Esophagus squamous epithelium (tissue), 5 donors: ENCODE measurements around the gene BRIP1. TPM values are rescaled to one million over a fixed set of nuclear protein-coding genes. Genes with fewer than 3 reads are reported as not detected.

Experiments used
- DNase-seq: peaks from one replicate; lab custom pipeline; 2025; lab: John Stamatoyannopoulos, UW
- H3K27ac ChIP-seq, 4 donors: fragments of 200-600 bp; sonication (generic); one replicate each; pipeline ENCODE4 v1.5.1; 2016 to 2019; ENCODE audit warnings: mild to moderate bottlenecking in 1 of 4
- H3K27me3 ChIP-seq, 4 donors: fragments of 200-600 bp; sonication (generic); 1 replicate in 3 of 4; 2 replicates in 1 of 4; pipeline versions ENCODE4 v1.5.1 to v1.6.0; 2017 to 2021; ENCODE audit warnings: antibody characterized with exemption in 1 of 4
- H3K36me3 ChIP-seq, 3 donors: fragments of 200-600 bp; sonication (generic); one replicate each; pipeline ENCODE4 v1.5.1; 2016 to 2019
- H3K4me1 ChIP-seq, 3 donors: fragments of 200-600 bp; sonication (generic); one replicate each; pipeline ENCODE4 v1.5.1; 2017 to 2019
- H3K4me3 ChIP-seq, 4 donors: fragments of 200-600 bp; sonication (generic); 1 replicate in 3 of 4; 2 replicates in 1 of 4; pipeline ENCODE4 v1.5.1; 2016 to 2019; ENCODE audit warnings: mild to moderate bottlenecking in 2 of 4, moderate library complexity in 1 of 4
- H3K9me3 ChIP-seq, 3 donors: fragments of 200-600 bp; sonication (generic); one replicate each; pipeline ENCODE4 v1.5.1; 2016 to 2019
- POLR2A ChIP-seq, 4 donors: fragments of 450-650 bp; IDR thresholded peaks; one replicate each; pipeline ENCODE4 v1.6.1; 2017; ENCODE audit warnings: antibody characterized with exemption in 4 of 4, mild to moderate bottlenecking in 4 of 4, moderate library complexity in 3 of 4
- WGBS, 2 donors: methylation state at CpG; one replicate each; pipeline ENCODE4 v1.1.5; 2018; 5-methylcytosine and 5-hydroxymethylcytosine counted together
- intact Hi-C: fragments of 100-400 bp; cut with DNase I; formaldehyde crosslinking; loops from one replicate; pipeline ENCODE4 v1.15.0; 2022
- total RNA-seq, 4 donors: library from RNA; depleted of rRNA; stranded (reverse); fragments of >200 nt; gene quantifications; one replicate each; pipeline ENCODE4 v1.1.0, GENCODE V29; 2016
- TF ChIP-seq, protein P1 (sequence below), 6 experiments: fragments of 450-650 bp in 4 of 6; fragments of 200-600 bp in 2 of 6; sonication (generic) in 2 of 6; IDR thresholded peaks; one replicate each; pipeline ENCODE4 v1.5.1; 2016 to 2019; ENCODE audit warnings: antibody characterized with exemption in 6 of 6, mild to moderate bottlenecking in 4 of 6, moderate library complexity in 4 of 6
- donor health status: DM: yes; HTN: yes; CAD: no.

BRIP1 gene
- total RNA-seq, 4 donors from 2014 or later, result 1.6 to 7.0 (median 3.2) TPM

DNA sequence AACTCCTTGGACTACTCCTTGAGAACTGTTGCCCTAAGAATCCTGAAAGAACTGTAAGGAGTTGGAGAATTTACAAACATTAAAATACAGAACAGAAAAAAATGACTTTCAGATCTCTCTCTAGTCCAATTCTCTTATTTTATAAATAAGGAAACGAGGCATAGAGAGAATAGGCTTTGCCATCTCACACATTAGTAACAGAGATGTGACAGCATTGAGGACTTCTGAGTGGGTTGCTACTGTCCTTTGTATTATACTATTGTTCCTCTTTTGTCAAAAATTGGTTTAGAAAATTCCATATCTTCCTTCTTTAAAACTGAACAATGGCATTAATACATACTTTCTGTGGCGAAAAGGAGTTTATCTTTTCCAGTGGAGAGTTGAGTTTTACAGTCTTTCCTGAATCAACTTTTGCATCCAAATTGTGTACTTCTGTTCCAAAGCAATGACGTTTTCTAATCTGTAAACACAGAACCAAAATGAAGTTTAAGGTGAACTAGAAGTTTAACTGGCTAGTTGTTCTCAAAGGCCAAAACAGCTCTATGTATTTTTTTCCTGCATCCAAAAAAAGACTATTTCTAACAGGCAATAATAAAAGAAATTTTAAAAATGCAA lies 16.5 kb downstream of the BRIP1 start:
- H3K27me3 ChIP-seq, result no peaks in the 10 kb centered on the region
- TF ChIP-seq POLR2A (IDR thresholded peaks at IDR 0.05), result no peak
- TF ChIP-seq, protein P1, sequence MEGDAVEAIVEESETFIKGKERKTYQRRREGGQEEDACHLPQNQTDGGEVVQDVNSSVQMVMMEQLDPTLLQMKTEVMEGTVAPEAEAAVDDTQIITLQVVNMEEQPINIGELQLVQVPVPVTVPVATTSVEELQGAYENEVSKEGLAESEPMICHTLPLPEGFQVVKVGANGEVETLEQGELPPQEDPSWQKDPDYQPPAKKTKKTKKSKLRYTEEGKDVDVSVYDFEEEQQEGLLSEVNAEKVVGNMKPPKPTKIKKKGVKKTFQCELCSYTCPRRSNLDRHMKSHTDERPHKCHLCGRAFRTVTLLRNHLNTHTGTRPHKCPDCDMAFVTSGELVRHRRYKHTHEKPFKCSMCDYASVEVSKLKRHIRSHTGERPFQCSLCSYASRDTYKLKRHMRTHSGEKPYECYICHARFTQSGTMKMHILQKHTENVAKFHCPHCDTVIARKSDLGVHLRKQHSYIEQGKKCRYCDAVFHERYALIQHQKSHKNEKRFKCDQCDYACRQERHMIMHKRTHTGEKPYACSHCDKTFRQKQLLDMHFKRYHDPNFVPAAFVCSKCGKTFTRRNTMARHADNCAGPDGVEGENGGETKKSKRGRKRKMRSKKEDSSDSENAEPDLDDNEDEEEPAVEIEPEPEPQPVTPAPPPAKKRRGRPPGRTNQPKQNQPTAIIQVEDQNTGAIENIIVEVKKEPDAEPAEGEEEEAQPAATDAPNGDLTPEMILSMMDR (IDR thresholded peaks at IDR 0.05), result no peak
- no peak for DNase-seq

DNA sequence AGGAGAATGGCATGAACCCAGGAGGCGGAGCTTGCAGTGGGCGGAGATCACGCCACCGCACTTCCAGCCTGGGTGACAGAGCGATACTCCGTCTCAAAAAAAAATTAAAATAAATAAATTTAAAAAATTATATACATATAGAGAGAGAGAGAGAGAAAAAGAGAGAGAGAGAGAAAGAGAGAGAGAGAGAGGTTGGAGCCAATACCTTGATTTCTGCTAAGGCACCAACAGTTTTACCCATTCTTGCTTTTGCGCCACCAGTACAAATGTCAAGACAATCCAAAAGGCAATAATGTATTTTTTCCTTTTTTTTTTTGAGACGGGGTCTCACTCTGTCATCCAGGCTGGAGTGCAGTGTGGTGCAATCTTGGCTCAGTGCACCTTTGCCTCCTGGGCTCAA lies 17.2 kb downstream of the BRIP1 start:
- H3K27me3 ChIP-seq, result no peaks in the 10 kb centered on the region
- intact Hi-C loops, result no loop called here
- no peaks in the 10 kb centered on the region for H3K36me3 ChIP-seq
- TF ChIP-seq, protein P1 (IDR thresholded peaks at IDR 0.05), result no peak
- TF ChIP-seq POLR2A (IDR thresholded peaks at IDR 0.05), result no peak
- WGBS, 2 donors, result 96 to 99% methylated on average over 8 of the region's 8 CpGs
- no peak overlapping the region for H3K27ac ChIP-seq
- H3K4me3 ChIP-seq, result no peak overlapping the region
- H3K4me1 ChIP-seq, result no peaks in the 10 kb centered on the region
- no peaks in the 10 kb centered on the region for H3K9me3 ChIP-seq
- no peak for DNase-seq

More for the DNA sequence above, 16.5 kb downstream of the BRIP1 start:
- WGBS, 2 donors, result 86 to 92% methylated on average over 3 of the region's 3 CpGs
- no peaks in the 10 kb centered on the region for H3K4me1 ChIP-seq
- no peaks in the 10 kb centered on the region for H3K36me3 ChIP-seq
- H3K4me3 ChIP-seq, result no peak overlapping the region
- intact Hi-C loops, result no loop called here
- H3K9me3 ChIP-seq, result no peaks in the 10 kb centered on the region
- no peak overlapping the region for H3K27ac ChIP-seq

DNA sequence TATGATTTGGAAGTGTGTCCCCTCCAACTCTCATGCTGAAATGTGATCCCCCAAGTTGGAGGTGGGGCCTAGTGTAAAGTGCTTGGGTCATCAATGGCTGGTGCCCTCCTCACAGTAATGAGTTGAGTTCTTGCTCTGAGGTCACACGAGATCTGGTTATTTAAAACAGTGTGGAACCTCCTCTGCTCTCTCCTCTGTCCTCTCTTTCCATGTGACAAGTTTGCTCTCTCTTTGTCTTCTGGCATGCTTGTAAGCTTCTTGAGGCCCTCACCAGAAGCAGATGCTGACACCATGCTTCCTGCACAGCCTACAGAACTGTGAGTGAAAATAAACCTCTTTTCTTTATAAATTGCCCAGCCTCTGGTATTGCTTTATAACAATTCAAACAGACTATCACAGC lies 19.9 kb downstream of the BRIP1 start:
- Histone ChIP-seq H3K36me3 (no peaks in the 10 kb centered on the region), H3K4me3 (no peak overlapping the region), H3K4me1 (no peaks in the 10 kb centered on the region), H3K27me3 (no peaks in the 10 kb centered on the region), H3K9me3 (no peaks in the 10 kb centered on the region), H3K27ac (no peak overlapping the region)
- WGBS, 2 donors, result 92 to 100% methylated on average over 1 of the region's 1 CpG
- TF ChIP-seq, protein P1 (IDR thresholded peaks at IDR 0.05), result no peak
- no peak for TF ChIP-seq POLR2A (IDR thresholded peaks at IDR 0.05)
- no peak for DNase-seq
- intact Hi-C loops, result no loop called here

DNA sequence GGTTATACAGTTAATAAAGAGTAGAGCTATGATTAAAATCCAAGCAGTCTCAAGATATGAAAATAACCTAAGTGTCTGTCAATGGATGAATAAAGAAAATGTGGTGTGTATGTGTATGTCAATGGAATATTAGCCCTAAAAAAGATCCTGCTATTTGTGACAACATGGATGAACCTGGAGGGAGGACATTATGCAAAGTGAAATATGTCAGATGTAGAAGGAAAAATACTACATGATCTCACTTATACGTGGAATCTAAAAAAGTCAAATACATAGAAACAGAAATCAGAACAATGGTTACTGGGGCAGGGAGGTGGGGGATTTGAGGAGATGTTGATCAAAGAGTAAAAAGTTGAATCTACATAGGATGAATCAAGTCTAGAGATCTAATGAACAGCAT lies 20.4 kb downstream of the BRIP1 start:
- WGBS, 2 donors, result 88 to 95% methylated on average over 1 of the region's 1 CpG
- H3K9me3 ChIP-seq, result no peaks in the 10 kb centered on the region
- DNase-seq, result no peak
- H3K4me1 ChIP-seq, result no peaks in the 10 kb centered on the region
- intact Hi-C loops, result no loop called here
- no peaks in the 10 kb centered on the region for H3K36me3 ChIP-seq
- H3K27me3 ChIP-seq, result no peaks in the 10 kb centered on the region
- H3K27ac ChIP-seq, result no peak overlapping the region
- no peak overlapping the region for H3K4me3 ChIP-seq
- TF ChIP-seq POLR2A (IDR thresholded peaks at IDR 0.05), result no peak
- TF ChIP-seq, protein P1 (IDR thresholded peaks at IDR 0.05), result no peak

DNA sequence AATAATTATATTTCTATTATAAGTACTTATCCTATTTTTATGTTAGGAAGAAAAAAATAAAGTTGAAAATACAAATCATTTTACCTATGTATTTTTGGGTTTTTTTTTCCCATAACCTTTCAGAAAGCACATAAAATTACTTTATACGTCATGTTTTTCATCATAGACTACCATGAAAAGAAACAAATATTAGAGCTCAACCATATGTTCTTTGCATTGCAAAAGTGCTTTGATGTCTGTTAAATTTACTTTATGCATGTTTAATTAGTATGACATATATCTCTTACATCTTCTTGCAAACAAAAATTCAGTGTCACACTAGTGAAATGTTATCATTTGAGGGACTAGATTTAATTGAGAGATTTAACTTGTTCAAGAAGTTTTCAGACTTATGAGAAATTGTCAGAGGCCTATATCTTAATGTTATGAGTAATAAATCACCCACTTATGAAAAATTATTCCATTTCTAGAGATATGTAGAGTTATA lies 24.0 kb downstream of the BRIP1 start:
- no peak overlapping the region for H3K4me3 ChIP-seq
- H3K9me3 ChIP-seq, result no peaks in the 10 kb centered on the region
- no peak overlapping the region for H3K27ac ChIP-seq
- TF ChIP-seq, protein P1 (IDR thresholded peaks at IDR 0.05), result no peak
- no peak for TF ChIP-seq POLR2A (IDR thresholded peaks at IDR 0.05)
- DNase-seq, result no peak
- 92% methylated on average over 1 of the region's 1 CpG for WGBS, 2 donors
- H3K4me1 ChIP-seq, result no peaks in the 10 kb centered on the region
- intact Hi-C loops, result loop anchor here (5.0 kb wide), 1 partner anchor 427 kb away; no protein-coding TSS in a partner anchor
- H3K27me3 ChIP-seq, result no peaks in the 10 kb centered on the region
- no peaks in the 10 kb centered on the region for H3K36me3 ChIP-seq
